HEK293T (cell line): ENCODE measurements around the gene CHCHD10.

Source experiments
- BHLHE40 ChIP-seq: fragments of 450-650 bp; IDR thresholded peaks from 2 replicates; pipeline ENCODE4 v1.6.1; 2016; ENCODE audit warnings: mild to moderate bottlenecking, moderate library complexity, borderline replicate concordance
- CTBP1 ChIP-seq: fragments of 450-650 bp; IDR thresholded peaks from 2 replicates; pipeline ENCODE4 v1.6.1; 2016; ENCODE audit warnings: borderline replicate concordance
- FOXK2 ChIP-seq: fragments of 450-650 bp; IDR thresholded peaks from 2 replicates; pipeline ENCODE4 v1.6.1; 2016; ENCODE audit warnings: mild to moderate bottlenecking
- FOXM1 ChIP-seq: fragments of 450-650 bp; IDR thresholded peaks from 2 replicates; pipeline ENCODE4 v1.6.1; 2017; ENCODE audit warnings: mild to moderate bottlenecking, borderline replicate concordance
- HDGF ChIP-seq: fragments of 450-650 bp; IDR thresholded peaks from 2 replicates; pipeline ENCODE4 v1.6.1; 2017; ENCODE audit warnings: antibody characterized with exemption, borderline replicate concordance
- LEF1 ChIP-seq: fragments of 450-650 bp; IDR thresholded peaks from 2 replicates; pipeline ENCODE4 v1.6.1; 2017; ENCODE audit warnings: mild to moderate bottlenecking, borderline replicate concordance
- NFRKB ChIP-seq: fragments of 450-650 bp; IDR thresholded peaks from 2 replicates; pipeline ENCODE4 v1.6.1; 2016; ENCODE audit warnings: mild to moderate bottlenecking, moderate library complexity
- SP1 ChIP-seq: fragments of 450-650 bp; IDR thresholded peaks from 2 replicates; pipeline ENCODE4 v1.6.1; 2017
- TF ChIP-seq, protein P1 (sequence below): fragments of 450-650 bp; IDR thresholded peaks from 2 replicates; pipeline ENCODE4 v1.6.1; 2016

GRCh38 chr22:23769321-23769965 lies 1.7 kb upstream of the CHCHD10 start:
- no peak for TF ChIP-seq FOXM1
- TF ChIP-seq FOXK2 = no peak
- no peak for TF ChIP-seq CTBP1
- TF ChIP-seq NFRKB = no peak
- TF ChIP-seq LEF1 = no peak
- no peak for TF ChIP-seq HDGF
- TF ChIP-seq, protein P1, sequence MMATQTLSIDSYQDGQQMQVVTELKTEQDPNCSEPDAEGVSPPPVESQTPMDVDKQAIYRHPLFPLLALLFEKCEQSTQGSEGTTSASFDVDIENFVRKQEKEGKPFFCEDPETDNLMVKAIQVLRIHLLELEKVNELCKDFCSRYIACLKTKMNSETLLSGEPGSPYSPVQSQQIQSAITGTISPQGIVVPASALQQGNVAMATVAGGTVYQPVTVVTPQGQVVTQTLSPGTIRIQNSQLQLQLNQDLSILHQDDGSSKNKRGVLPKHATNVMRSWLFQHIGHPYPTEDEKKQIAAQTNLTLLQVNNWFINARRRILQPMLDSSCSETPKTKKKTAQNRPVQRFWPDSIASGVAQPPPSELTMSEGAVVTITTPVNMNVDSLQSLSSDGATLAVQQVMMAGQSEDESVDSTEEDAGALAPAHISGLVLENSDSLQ = no peak
- no peak for TF ChIP-seq BHLHE40
- TF ChIP-seq SP1 = no peak
